Left lung (tissue), 10 donors: ENCODE measurements around the gene KISS1. TPM values are rescaled to one million over a fixed set of nuclear protein-coding genes. Genes with fewer than 3 reads are reported as not detected.

ENCODE experiments used
- ATAC-seq: fragments of 200-7000 bp; cut with Tn5 transposase; one replicate; pipeline ENCODE4 v1.9.1; 2020; ENCODE audit warnings: moderate library complexity
- DNase-seq, 4 donors: peaks; one replicate each; pipeline ENCODE4 v3.0.0-alpha.2; 2013 to 2020
- H3K27ac ChIP-seq, 2 donors: fragments of 200-600 bp; sonication (generic) in 1 of 2; one replicate each; pipeline versions ENCODE4 v1.5.0 to v1.8.0; 2020 to 2021
- H3K27me3 ChIP-seq, 2 donors: fragments of 200-600 bp; sonication (generic) in 1 of 2; one replicate each; pipeline versions ENCODE4 v1.5.0 to v1.8.0; 2020 to 2021
- H3K36me3 ChIP-seq, 2 donors: fragments of 200-600 bp; sonication (generic) in 1 of 2; one replicate each; pipeline versions ENCODE4 v1.5.0 to v1.8.0; 2020 to 2021
- H3K4me1 ChIP-seq, 2 donors: fragments of 200-600 bp; one replicate each; pipeline ENCODE4 v1.8.0; 2021
- H3K4me3 ChIP-seq, 2 donors: fragments of 200-600 bp; sonication (generic) in 1 of 2; one replicate each; pipeline versions ENCODE4 v1.5.0 to v1.8.0; 2020 to 2021; ENCODE audit warnings: mild to moderate bottlenecking in 1 of 2
- H3K9me3 ChIP-seq, 2 donors: fragments of 200-600 bp; sonication (generic) in 1 of 2; one replicate each; pipeline versions ENCODE4 v1.5.0 to v1.8.0; 2020 to 2021
- intact Hi-C, 2 donors: fragments of 100-400 bp; cut with DNase I; formaldehyde crosslinking; loops; one replicate each; pipeline versions ENCODE4 v1.11.2 to v1.14.2; 2022
- polyA plus RNA-seq, 6 donors: library from polyadenylated mRNA; unstranded; fragments of 120-200 nt; gene quantifications; one replicate each; pipeline ENCODE4 v1.2.1, GENCODE V29; 2013; ENCODE audit not compliant: insufficient read length in 6 of 6
- total RNA-seq, 2 donors: library from RNA; stranded (reverse); fragmentation: NEBNext Ultra II Directional; extraction: Animal tissue kit (Norgen Biotek cat#: 25700); gene quantifications; one replicate each; pipeline ENCODE4 v1.2.1, GENCODE V29; 2021
- TF ChIP-seq, protein P1 (sequence below), 2 donors: fragments of 200-600 bp; sonication (generic) in 1 of 2; IDR thresholded peaks; one replicate each; pipeline versions ENCODE4 v1.5.0 to v1.8.0; 2021; ENCODE audit warnings: antibody characterized with exemption in 2 of 2
- donor health status: DM: no; HTN: yes; CAD: no.
- donor health status: DM: no; HTN: no; CAD: no.

Gene KISS1
- total and polyA plus RNA-seq, 8 donors: 0.38 to 2.3 (median 0.92) TPM; not detected in 4

DNA sequence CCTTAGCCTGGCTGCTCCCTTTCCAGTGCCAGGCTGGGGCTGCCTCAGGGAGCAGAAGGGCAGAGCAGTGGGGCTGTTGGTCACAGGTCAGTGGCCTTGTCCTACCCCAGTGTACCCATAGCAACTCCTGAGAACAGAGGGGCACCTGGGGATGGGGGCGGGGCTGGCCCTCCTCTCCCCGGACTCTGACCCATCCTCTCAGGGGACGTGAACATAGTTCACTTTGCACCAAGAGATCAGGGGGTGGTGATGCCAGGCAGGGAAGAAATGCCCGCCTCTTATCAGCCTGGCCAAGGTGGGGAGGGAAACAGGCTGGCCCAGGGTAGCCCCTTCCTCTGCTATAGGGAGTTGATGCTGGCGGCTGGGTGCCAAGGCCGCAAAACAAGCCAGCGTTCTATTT lies 49.3 kb downstream of the KISS1 start:
- ATAC-seq (no peak), DNase-seq (no peak)
- Histone ChIP-seq H3K36me3 (no peaks in the 10 kb centered on the region), H3K4me3 (no peak overlapping the region), H3K27ac (no peak overlapping the region), H3K9me3 (no peaks in the 10 kb centered on the region), H3K27me3 (peaks cover 0 to 21% of the 10 kb centered on the region in 2 donors), H3K4me1 (peaks cover 3 to 7% of the 10 kb centered on the region in 2 donors)
- intact Hi-C loops: no loop called here
- TF ChIP-seq, protein P1, sequence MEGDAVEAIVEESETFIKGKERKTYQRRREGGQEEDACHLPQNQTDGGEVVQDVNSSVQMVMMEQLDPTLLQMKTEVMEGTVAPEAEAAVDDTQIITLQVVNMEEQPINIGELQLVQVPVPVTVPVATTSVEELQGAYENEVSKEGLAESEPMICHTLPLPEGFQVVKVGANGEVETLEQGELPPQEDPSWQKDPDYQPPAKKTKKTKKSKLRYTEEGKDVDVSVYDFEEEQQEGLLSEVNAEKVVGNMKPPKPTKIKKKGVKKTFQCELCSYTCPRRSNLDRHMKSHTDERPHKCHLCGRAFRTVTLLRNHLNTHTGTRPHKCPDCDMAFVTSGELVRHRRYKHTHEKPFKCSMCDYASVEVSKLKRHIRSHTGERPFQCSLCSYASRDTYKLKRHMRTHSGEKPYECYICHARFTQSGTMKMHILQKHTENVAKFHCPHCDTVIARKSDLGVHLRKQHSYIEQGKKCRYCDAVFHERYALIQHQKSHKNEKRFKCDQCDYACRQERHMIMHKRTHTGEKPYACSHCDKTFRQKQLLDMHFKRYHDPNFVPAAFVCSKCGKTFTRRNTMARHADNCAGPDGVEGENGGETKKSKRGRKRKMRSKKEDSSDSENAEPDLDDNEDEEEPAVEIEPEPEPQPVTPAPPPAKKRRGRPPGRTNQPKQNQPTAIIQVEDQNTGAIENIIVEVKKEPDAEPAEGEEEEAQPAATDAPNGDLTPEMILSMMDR (IDR thresholded peaks at IDR 0.05): no peak

DNA sequence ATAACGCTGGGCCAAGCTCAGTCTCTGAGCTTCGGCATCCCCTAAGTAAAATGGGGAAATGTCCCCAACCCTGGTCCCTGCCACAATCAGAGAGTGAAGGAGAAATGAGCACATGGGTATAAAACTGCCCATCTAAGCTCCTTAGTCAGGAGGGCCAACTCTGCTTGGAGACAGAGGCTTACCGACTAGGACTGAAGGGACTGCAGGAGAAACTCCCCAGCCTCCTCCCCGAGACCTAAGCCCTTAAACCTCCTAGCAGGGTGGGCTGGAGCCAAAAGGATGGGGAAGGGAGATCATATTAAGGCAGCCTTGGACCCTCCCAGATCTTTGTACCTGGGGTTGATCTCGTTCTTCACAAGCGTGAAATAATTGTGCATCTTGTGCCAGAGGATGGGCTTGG lies 50.0 kb downstream of the KISS1 start:
- TF ChIP-seq, protein P1 (IDR thresholded peaks at IDR 0.05): no peak

DNA sequence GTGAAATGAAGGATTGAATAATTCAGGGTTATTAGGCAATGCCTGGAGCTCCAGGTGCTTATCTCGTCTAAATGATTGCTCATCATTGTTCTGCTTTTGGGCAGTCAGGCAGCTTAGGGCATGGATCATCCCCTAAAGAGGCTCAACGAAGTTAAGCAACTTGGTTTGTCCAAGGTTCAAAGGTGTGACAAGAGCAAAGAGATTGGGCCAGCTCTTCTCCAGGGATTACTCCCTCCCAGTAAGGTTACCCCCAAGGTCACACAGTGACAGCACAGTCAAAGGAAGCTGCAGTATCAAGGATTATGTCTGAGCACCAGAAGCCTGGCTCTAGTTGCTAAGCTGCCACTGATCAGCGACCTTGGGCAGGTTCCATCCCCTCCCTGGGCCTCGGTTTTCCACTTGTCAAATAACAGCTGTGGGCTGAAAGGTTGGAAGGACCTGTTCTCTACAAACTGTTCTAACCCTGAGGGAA lies 51.2 kb downstream of the KISS1 start:
- Histone ChIP-seq H3K4me3 (no peak overlapping the region), H3K27ac (no peak overlapping the region), H3K36me3 (no peaks in the 10 kb centered on the region), H3K4me1 (no peaks in the 10 kb centered on the region), H3K27me3 (peaks cover 0 to 2% of the 10 kb centered on the region in 2 donors), H3K9me3 (no peaks in the 10 kb centered on the region)
- intact Hi-C loops: no loop called here
- ATAC-seq (no peak), DNase-seq (no peak)
- TF ChIP-seq, protein P1 (IDR thresholded peaks at IDR 0.05): no peak

More for the DNA sequence above, 50.0 kb downstream of the KISS1 start:
- DNase-seq: no peak
- ATAC-seq: no peak
- H3K27ac ChIP-seq: no peak overlapping the region
- intact Hi-C loops: no loop called here
- no peaks in the 10 kb centered on the region for H3K36me3 ChIP-seq
- peaks cover 0 to 15% of the 10 kb centered on the region in 2 donors for H3K27me3 ChIP-seq
- no peaks in the 10 kb centered on the region for H3K9me3 ChIP-seq
- no peak overlapping the region for H3K4me3 ChIP-seq
- H3K4me1 ChIP-seq: peaks cover 0 to 3% of the 10 kb centered on the region in 2 donors

DNA sequence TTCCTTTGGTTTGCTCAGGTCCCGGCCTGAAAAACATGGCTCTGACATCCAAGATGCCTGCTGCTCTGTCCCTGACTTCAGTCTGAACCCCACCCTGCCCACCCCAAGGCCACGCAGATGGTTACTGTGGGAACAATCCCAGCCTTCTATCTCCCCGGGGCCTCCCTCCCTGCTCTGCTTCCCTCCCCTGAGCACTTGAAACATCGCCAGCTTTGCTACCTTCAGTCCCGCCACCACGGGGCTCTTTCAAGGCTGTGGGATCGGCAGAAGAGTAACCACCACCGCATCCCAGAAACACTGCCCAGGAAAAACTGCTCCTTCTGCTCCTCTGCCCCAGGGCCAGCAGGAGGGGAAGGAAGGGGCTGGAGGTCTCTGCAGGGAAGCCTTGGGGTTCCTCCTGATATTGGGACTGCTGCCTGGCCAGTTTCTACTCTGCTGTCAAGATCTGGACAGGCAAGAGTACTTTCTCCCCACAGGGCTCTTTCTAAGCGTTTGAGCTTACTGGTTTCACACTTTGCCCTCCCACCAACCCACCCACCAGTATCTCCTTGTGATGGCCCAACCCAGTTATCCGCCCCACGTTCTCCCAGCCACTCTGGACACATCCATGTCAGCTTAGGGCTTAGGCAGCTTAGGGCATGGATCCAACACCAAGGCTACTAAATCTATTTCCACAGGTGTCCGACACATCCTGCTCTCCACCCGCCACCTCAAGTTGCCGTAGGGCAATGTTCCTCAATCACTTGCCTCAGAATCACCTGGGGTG lies 52.8 kb downstream of the KISS1 start:
- TF ChIP-seq, protein P1 (IDR thresholded peaks at IDR 0.05): no peak
- intact Hi-C loops: no loop called here
- no peak for ATAC-seq
- Histone ChIP-seq H3K4me1 (no peaks in the 10 kb centered on the region), H3K9me3 (no peaks in the 10 kb centered on the region), H3K27ac (no peak overlapping the region), H3K4me3 (no peak overlapping the region), H3K36me3 (no peaks in the 10 kb centered on the region), H3K27me3 (no peaks in the 10 kb centered on the region)
- no peak for DNase-seq

DNA sequence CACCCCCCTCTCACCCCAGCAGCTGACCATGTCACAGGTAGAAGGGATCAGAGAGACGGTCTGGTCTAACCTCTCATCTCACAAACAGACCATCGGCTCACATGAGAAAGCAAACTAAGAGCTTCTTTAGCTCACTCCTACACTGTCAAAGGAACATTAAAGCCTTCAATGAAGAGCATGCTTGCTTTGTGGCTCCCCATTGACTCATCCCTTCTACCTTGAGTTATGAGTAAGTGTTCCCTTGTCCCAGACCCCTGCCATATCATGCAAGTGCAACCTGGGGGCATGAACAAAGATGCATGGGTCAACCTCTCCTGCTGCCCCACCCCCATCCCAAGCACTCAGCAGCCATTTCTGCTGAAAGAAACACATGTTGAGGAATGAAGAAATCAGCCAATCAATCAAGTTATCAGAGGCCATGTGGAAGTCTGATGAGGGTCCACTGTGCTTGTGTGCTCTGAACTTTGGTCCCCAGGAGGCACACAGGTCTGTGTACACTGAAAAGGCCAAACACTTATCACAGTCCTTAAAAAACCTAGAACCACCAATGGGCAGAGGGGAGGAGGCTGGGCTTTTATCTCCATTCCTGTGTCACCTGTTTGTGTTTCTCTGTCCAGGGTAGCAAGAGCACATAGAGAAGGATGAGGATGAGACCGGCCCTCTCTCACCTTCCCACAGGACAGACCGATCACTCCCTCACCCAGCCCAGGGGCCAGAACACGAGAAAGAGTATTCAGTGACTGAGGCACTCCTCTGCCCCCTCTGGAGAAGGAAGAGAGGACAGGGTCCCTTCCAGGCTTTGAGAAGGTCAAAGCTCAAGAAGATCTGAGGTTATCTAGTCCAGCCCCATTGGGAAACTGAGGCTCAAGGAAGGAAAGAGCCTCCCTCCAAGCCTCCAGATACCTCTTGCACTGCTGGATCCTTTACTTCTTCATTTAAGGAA lies 54.0 kb downstream of the KISS1 start:
- H3K36me3 ChIP-seq: no peaks in the 10 kb centered on the region
- H3K27ac ChIP-seq: no peak overlapping the region
- TF ChIP-seq, protein P1 (IDR thresholded peaks at IDR 0.05): no peak
- intact Hi-C loops: no loop called here
- no peak for ATAC-seq
- H3K4me1 ChIP-seq: no peaks in the 10 kb centered on the region
- no peaks in the 10 kb centered on the region for H3K9me3 ChIP-seq
- H3K4me3 ChIP-seq: no peak overlapping the region
- H3K27me3 ChIP-seq: no peaks in the 10 kb centered on the region
- no peak for DNase-seq
